Activated B cell treated with CpG ODN at 0.5 μM for 24 hours (primary cell): ENCODE results near the gene CLCA1. TPM values are rescaled to one million over a fixed set of nuclear protein-coding genes. Genes with fewer than 3 reads are reported as not detected.
"Not testable (repeated sequence)": the region's sequence is repeated elsewhere in the genome, so short reads cannot be mapped to it uniquely, and the experiment has no call there.

ENCODE experiments used
- ATAC-seq: fragments of 200-7000 bp; cut with Tn5 transposase; one replicate; pipeline ENCODE4 v1.10.0; 2021; ENCODE audit warnings: low read depth, mild to moderate bottlenecking, moderate library complexity
- CTCF ChIA-PET: fragments of 350-600 bp; sonication (Branson Sonifier 250); formaldehyde crosslinking; loops from one replicate; lab custom pipeline; 2021; ENCODE audit warnings: antibody characterized with exemption; lab: Charles Lee
- POLR2A ChIA-PET: fragments of 350-600 bp; sonication (Branson Sonifier 250); formaldehyde crosslinking; loops from one replicate; lab custom pipeline; 2021; ENCODE audit warnings: antibody characterized with exemption; lab: Charles Lee
- DNase-seq: peaks from one replicate; pipeline ENCODE4 v3.0.0; 2022
- H3K27ac Mint-ChIP-seq: one replicate; pipeline ENCODE4 v1.8.0; 2020; ENCODE audit warnings: mixed read lengths
- H3K27me3 Mint-ChIP-seq: one replicate; pipeline ENCODE4 v1.8.0; 2021; ENCODE audit warnings: mixed read lengths
- H3K36me3 Mint-ChIP-seq: one replicate; pipeline ENCODE4 v1.8.0; 2021; ENCODE audit warnings: low read depth, mixed read lengths
- H3K4me1 Mint-ChIP-seq: one replicate; pipeline ENCODE4 v1.8.0; 2021; ENCODE audit warnings: mixed read lengths
- H3K4me3 Mint-ChIP-seq: one replicate; pipeline ENCODE4 v1.8.0; 2020; ENCODE audit warnings: mild to moderate bottlenecking, mixed read lengths
- H3K9me3 Mint-ChIP-seq: one replicate; pipeline ENCODE4 v1.8.0; 2020; ENCODE audit warnings: mixed read lengths
- intact Hi-C: fragments of 100-400 bp; cut with micrococcal nuclease; formaldehyde crosslinking; loops from one replicate; pipeline ENCODE4 v1.15.1; 2024
- total RNA-seq: library from RNA; stranded (reverse); gene quantifications from 2 replicates; pipeline ENCODE4 v1.2.3, GENCODE V29; 2022
- TF ChIP-seq, protein P1 (sequence below): fragments of 200-600 bp; IDR thresholded peaks from one replicate; pipeline ENCODE4 v1.8.0; 2022; ENCODE audit warnings: antibody characterized with exemption, mild to moderate bottlenecking

CLCA1 gene
- total RNA-seq, 1 donor from 2014 or later, result not detected

DNA sequence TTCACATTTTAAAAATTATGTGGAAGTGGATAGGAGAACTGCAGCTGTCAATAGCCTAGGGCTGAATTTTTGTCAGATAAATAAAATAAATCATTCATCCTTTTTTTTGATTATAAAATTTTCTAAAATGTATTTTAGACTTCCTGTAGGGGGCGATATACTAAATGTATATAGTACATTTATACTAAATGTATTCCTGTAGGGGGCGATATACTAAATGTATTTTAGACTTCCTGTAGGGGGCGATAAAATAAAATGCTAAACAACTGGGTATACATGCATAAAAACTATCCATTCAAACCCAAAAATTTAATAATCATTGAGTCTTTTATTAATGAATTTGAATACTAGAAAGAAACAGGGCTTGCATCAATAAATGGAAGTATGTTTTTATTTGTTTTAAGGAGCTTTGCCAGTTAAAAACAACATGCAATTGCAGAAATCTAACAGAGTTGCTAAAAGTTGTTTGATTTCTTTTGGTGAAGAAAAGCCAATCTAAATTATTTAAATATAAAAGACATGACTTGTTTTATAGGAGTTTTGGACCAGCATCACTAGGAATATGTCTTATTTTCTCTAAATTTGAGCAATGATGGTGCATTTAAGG lies 31.4 kb downstream of the CLCA1 start:
- POLR2A ChIA-PET, result no interaction called here
- TF ChIP-seq, protein P1, sequence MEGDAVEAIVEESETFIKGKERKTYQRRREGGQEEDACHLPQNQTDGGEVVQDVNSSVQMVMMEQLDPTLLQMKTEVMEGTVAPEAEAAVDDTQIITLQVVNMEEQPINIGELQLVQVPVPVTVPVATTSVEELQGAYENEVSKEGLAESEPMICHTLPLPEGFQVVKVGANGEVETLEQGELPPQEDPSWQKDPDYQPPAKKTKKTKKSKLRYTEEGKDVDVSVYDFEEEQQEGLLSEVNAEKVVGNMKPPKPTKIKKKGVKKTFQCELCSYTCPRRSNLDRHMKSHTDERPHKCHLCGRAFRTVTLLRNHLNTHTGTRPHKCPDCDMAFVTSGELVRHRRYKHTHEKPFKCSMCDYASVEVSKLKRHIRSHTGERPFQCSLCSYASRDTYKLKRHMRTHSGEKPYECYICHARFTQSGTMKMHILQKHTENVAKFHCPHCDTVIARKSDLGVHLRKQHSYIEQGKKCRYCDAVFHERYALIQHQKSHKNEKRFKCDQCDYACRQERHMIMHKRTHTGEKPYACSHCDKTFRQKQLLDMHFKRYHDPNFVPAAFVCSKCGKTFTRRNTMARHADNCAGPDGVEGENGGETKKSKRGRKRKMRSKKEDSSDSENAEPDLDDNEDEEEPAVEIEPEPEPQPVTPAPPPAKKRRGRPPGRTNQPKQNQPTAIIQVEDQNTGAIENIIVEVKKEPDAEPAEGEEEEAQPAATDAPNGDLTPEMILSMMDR, result peak; percentile 100
- Mint-ChIP-seq H3K27me3 (peaks cover 15% of the 10 kb centered on the region), H3K36me3 (no peaks in the 10 kb centered on the region), H3K9me3 (no peaks in the 10 kb centered on the region), H3K4me1 (peaks cover 2% of the 10 kb centered on the region), H3K4me3 (no peak overlapping the region), H3K27ac (no peak overlapping the region)
- CTCF ChIA-PET, result interaction anchor here (0.7 to 4.8 kb wide), 16 partner anchors 8 to 583 kb away, joined by 3 to 40 read pairs (median 4); partner anchors contain the start of genes ODF2L and SH3GLB1
- ATAC-seq (peak; percentile 56), DNase-seq (no peak)
- intact Hi-C loops, result loop anchor here (1.0 to 5.0 kb wide), 7 partner anchors 8 to 242 kb away; partner anchors contain the start of genes ODF2L and SH3GLB1

- Mint-ChIP-seq H3K36me3 (no peaks in the 10 kb centered on the region), H3K27me3 (peaks cover 14% of the 10 kb centered on the region), H3K27ac (no peak overlapping the region), H3K9me3 (no peaks in the 10 kb centered on the region), H3K4me1 (peaks cover 2% of the 10 kb centered on the region), H3K4me3 (no peak overlapping the region)
- POLR2A ChIA-PET, result no interaction called here
- TF ChIP-seq, protein P1, result no peak
- CTCF ChIA-PET, result interaction anchor here (0.7 to 4.8 kb wide), 14 partner anchors 12 to 583 kb away, joined by 3 to 40 read pairs (median 4); partner anchors contain the start of genes ODF2L and SH3GLB1
- ATAC-seq (no peak), DNase-seq (no peak)
- intact Hi-C loops, result loop anchor here (1.0 to 5.0 kb wide), 7 partner anchors 8 to 242 kb away; partner anchors contain the start of genes ODF2L and SH3GLB1
These were observed 32.0 kb downstream of the CLCA1 start for GRCh38 chr1:86500714-86501113.

- ATAC-seq, result peak; percentile 70
- H3K27ac Mint-ChIP-seq, POLR2A ChIA-PET, H3K36me3 Mint-ChIP-seq, H3K9me3 Mint-ChIP-seq, H3K4me1 Mint-ChIP-seq, DNase-seq: not testable (repeated sequence)
- intact Hi-C loops, result loop anchor here (1.0 to 5.0 kb wide), 4 partner anchors 83 to 200 kb away; partner anchors contain the start of gene SH3GLB1
- Mint-ChIP-seq H3K27me3 (peaks cover 11% of the 10 kb centered on the region), H3K4me3 (peak overlapping the region; percentile 64)
- CTCF ChIA-PET, result interaction anchor here (0.7 to 4.8 kb wide), 11 partner anchors 9 to 240 kb away, joined by 3 to 40 read pairs (median 3); partner anchors contain the start of genes ODF2L and SH3GLB1
These were observed 33.5 kb downstream of the CLCA1 start for GRCh38 chr1:86502125-86502646.

DNA sequence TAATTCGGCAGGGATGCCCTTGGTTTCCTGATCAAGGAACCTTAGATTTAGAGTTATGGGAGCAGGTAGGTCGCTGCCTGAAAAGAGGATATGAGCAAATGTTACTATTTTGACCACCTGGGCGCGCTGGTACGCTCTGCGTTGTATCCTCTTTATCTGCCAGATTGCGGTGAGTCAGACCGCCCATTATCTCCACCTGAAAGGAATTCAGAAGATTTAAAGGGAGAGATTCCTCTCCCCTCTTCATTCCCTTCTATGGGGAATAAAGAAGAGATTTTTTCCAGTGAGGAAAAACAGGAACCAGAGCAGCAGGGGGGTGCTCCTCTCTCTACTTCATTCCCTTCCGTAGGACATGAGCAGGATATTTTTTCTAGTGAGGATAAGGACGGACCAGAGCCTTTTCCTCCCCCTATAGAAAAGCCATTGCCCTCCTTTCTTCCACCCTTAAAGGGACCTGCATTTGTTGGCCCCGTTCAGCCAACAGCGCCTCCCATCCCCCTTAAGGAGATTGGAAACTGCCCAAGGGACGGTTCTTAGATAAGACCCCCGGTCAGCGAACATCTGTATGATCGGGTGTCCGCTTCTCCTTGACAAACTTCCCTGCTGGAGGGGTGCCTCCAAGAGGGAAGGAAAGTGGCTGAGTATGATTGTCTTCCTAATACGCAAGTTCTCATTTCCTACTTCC lies 34.1 kb downstream of the CLCA1 start:
- no peak overlapping the region for H3K27ac Mint-ChIP-seq
- H3K4me1 Mint-ChIP-seq, result peaks cover 2% of the 10 kb centered on the region
- intact Hi-C loops, result loop anchor here (1.0 to 5.0 kb wide), 4 partner anchors 84 to 199 kb away; partner anchors contain the start of gene SH3GLB1
- no peak for DNase-seq
- ATAC-seq, result no peak
- POLR2A ChIA-PET, result no interaction called here
- CTCF ChIA-PET, result interaction anchor here (0.7 to 4.8 kb wide), 7 partner anchors 9 to 202 kb away, joined by 3 to 40 read pairs (median 5); partner anchors contain the start of gene SH3GLB1
- TF ChIP-seq, protein P1, result no peak
- no peaks in the 10 kb centered on the region for H3K9me3 Mint-ChIP-seq
- no peaks in the 10 kb centered on the region for H3K36me3 Mint-ChIP-seq
- H3K27me3 Mint-ChIP-seq, result peaks cover 13% of the 10 kb centered on the region
- peak overlapping the region; percentile 64 for H3K4me3 Mint-ChIP-seq

GRCh38 chr1:86503406-86504136 lies 34.8 kb downstream of the CLCA1 start:
- TF ChIP-seq, protein P1, result no peak
- H3K4me1 Mint-ChIP-seq, result peaks cover 2% of the 10 kb centered on the region
- no peak overlapping the region for H3K27ac Mint-ChIP-seq
- no peaks in the 10 kb centered on the region for H3K9me3 Mint-ChIP-seq
- no peak for DNase-seq
- H3K4me3 Mint-ChIP-seq, result no peak overlapping the region
- ChIA-PET CTCF (interaction anchor here (1.5 to 4.5 kb wide), 3 partner anchors 104 to 184 kb away, joined by 3 to 28 read pairs (median 6); no protein-coding TSS in a partner anchor), POLR2A (no interaction called here)
- no peaks in the 10 kb centered on the region for H3K36me3 Mint-ChIP-seq
- no peak for ATAC-seq
- peaks cover 12% of the 10 kb centered on the region for H3K27me3 Mint-ChIP-seq
- intact Hi-C loops, result loop anchor here (5.0 kb wide), 2 partner anchors 184 to 199 kb away; partner anchors contain the start of gene SH3GLB1
